ENCODE results near the gene SLC39A11.

SLC39A11 gene

GRCh38 chr17:72948115-72948514 is 144.4 kb downstream of the SLC39A11 start (continued):
- TF ChIP-seq, protein P1, sequence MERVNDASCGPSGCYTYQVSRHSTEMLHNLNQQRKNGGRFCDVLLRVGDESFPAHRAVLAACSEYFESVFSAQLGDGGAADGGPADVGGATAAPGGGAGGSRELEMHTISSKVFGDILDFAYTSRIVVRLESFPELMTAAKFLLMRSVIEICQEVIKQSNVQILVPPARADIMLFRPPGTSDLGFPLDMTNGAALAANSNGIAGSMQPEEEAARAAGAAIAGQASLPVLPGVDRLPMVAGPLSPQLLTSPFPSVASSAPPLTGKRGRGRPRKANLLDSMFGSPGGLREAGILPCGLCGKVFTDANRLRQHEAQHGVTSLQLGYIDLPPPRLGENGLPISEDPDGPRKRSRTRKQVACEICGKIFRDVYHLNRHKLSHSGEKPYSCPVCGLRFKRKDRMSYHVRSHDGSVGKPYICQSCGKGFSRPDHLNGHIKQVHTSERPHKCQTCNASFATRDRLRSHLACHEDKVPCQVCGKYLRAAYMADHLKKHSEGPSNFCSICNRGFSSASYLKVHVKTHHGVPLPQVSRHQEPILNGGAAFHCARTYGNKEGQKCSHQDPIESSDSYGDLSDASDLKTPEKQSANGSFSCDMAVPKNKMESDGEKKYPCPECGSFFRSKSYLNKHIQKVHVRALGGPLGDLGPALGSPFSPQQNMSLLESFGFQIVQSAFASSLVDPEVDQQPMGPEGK (CRISPR knock-in tag; IDR thresholded peaks at IDR 0.05; ENCODE audit: borderline replicate concordance) = no peak
- TF ChIP-seq ISL1 (CRISPR knock-in tag; IDR thresholded peaks at IDR 0.05) (no peak), CREB5 (CRISPR knock-in tag; IDR thresholded peaks at IDR 0.05; ENCODE audit: low read depth) (no peak), ARNTL (CRISPR knock-in tag; IDR thresholded peaks at IDR 0.05; ENCODE audit: borderline replicate concordance, low read depth) (no peak), TCF4 (CRISPR knock-in tag; IDR thresholded peaks at IDR 0.05; ENCODE audit: borderline replicate concordance) (no peak), ESRRG (CRISPR knock-in tag; IDR thresholded peaks at IDR 0.05) (no peak), ZNF70 (CRISPR knock-in tag; IDR thresholded peaks at IDR 0.05) (no peak), ZFP3 (CRISPR knock-in tag; IDR thresholded peaks at IDR 0.05) (no peak), OSR1 (CRISPR knock-in tag; IDR thresholded peaks at IDR 0.05) (no peak), POU6F1 (CRISPR knock-in tag; IDR thresholded peaks at IDR 0.05; ENCODE audit: borderline replicate concordance, low read depth) (no peak)

- TF ChIP-seq GLIS3 (CRISPR knock-in tag; IDR thresholded peaks at IDR 0.05) (no peak), ARNTL (CRISPR knock-in tag; IDR thresholded peaks at IDR 0.05; ENCODE audit: borderline replicate concordance, low read depth) (no peak), CREB5 (CRISPR knock-in tag; IDR thresholded peaks at IDR 0.05; ENCODE audit: low read depth) (no peak), PPARA (CRISPR knock-in tag; IDR thresholded peaks at IDR 0.05; ENCODE audit: borderline replicate concordance) (no peak), ZNF565 (CRISPR knock-in tag; conservative IDR thresholded peaks at IDR 0.05; ENCODE audit: low read depth) (no peak), ESRRG (CRISPR knock-in tag; IDR thresholded peaks at IDR 0.05) (no peak), ZC3H10 (CRISPR knock-in tag; IDR thresholded peaks at IDR 0.05) (no peak), ISL1 (CRISPR knock-in tag; IDR thresholded peaks at IDR 0.05) (no peak), ZNF70 (CRISPR knock-in tag; IDR thresholded peaks at IDR 0.05) (no peak), POU6F1 (CRISPR knock-in tag; IDR thresholded peaks at IDR 0.05; ENCODE audit: borderline replicate concordance, low read depth) (no peak), RARB (CRISPR knock-in tag; IDR thresholded peaks at IDR 0.05) (no peak), CSRNP3 (CRISPR knock-in tag; IDR thresholded peaks at IDR 0.05) (no peak), ZNF8 (CRISPR knock-in tag; IDR thresholded peaks at IDR 0.05) (no peak)
- TF ChIP-seq, protein P1 (CRISPR knock-in tag; IDR thresholded peaks at IDR 0.05; ENCODE audit: borderline replicate concordance) = no peak
- ATAC-seq = no peak
Measured at GRCh38 chr17:72947475-72947874, 145.0 kb downstream of the SLC39A11 start.

DNA sequence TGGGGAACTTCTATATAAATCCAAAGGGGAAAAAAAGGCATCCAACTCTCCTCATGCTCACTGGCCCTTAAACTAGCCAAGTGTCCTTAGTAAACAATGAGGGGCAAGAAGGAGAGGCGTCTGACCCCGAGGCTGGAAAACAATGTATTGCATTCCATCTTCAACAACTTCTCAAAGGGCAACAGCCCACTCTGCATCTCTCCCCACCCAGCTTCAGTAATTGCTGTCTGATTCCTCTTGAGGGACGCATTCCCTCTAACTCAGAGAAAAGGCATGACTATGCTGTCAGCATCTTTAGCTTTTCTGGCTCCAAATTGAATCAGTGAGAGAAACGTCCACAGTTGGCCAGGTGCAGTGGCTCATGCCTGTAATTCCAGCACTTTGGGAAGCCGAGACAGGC is 145.8 kb downstream of the SLC39A11 start:
- no peak for ATAC-seq
- TF ChIP-seq ESRRG (CRISPR knock-in tag; IDR thresholded peaks at IDR 0.05) = no peak
- no peak for TF ChIP-seq ZNF565 (CRISPR knock-in tag; conservative IDR thresholded peaks at IDR 0.05; ENCODE audit: low read depth)
- TF ChIP-seq POU6F1 (CRISPR knock-in tag; IDR thresholded peaks at IDR 0.05; ENCODE audit: borderline replicate concordance, low read depth) = no peak
- TF ChIP-seq BACH2 (CRISPR knock-in tag; IDR thresholded peaks at IDR 0.05; ENCODE audit: borderline replicate concordance) = no peak
- no peak for TF ChIP-seq ZC3H10 (CRISPR knock-in tag; IDR thresholded peaks at IDR 0.05)

All from SK-N-SH treated with all-trans-retinoic acid at 6 μM for 48 hours (cell line).